SH-SY5Y (cell line): ENCODE measurements around the gene ARSB.

ENCODE experiments used
- GATA2 ChIP-seq: IDR thresholded peaks from 2 replicates; pipeline ENCODE4 v1.6.1; 2011; ENCODE audit warnings: mild to moderate bottlenecking, low read depth, low read length
- GATA3 ChIP-seq: IDR thresholded peaks from 2 replicates; pipeline ENCODE4 v1.6.1; 2011; ENCODE audit warnings: low read depth, mild to moderate bottlenecking, low read length, moderate library complexity

ARSB gene

DNA sequence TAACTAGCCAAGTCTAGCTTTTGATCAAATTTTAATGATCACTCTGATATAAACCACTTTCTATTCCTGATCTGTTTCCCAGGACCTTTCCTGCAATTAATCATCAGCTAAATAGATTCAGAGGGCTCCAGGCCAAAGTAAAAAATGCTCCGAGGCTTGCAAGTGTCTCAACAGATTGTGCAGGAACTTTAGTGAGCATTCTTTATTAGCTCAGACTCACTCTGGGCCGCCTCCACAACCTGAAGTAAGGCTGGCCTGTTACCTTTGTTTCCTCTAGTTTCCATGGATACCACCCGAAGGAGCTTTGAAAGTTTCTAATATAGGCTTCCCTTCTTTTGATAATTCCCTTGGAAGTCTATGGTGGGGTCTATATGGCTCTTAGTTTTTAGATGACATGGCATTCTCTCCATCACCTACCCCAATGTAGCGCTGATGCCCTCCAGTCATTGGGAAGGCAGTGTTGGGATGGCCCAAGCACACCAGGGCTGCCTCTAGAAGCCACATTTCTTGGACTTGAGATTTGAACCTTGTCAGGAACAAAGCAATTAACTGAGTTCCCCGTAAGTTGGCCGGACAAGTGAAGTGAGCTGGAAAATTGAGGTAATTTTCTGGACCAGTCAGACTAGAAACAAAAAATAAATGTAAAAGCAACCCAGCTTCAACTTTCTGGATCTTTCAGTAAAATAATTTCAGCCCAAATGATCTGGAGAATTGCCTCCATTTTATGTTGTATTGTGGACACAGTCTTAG, 238.9 kb downstream of the ARSB start:
- TF ChIP-seq GATA3 (no peak), GATA2 (no peak)

DNA sequence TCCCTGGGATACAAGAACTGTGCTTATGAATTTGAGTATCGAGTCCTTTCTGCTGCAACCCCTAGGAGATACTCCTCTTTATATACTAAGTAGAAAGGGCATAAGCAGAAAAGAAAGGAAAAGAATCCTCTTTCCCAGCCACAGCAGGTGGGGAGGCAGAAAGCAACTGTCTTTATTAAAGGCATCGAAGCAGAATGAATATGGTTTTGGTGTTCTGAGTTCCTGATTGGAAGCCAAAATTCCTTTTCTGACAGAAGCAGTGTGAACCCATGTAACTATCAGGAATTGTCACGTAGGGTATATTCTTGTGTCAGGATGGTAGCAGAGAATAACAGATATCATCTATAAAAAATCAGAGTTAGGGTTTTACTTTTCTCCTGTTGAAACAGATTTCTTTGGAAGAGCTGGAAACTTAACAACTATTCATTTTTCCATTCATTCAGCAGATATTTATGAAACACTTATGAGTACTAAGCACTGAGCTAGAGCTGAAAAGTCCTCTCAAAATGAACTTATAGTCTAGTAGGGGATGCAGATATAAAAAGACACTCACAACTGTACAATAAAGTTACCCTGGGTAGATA, 240.1 kb downstream of the ARSB start:
- TF ChIP-seq GATA3 (no peak), GATA2 (no peak)

DNA sequence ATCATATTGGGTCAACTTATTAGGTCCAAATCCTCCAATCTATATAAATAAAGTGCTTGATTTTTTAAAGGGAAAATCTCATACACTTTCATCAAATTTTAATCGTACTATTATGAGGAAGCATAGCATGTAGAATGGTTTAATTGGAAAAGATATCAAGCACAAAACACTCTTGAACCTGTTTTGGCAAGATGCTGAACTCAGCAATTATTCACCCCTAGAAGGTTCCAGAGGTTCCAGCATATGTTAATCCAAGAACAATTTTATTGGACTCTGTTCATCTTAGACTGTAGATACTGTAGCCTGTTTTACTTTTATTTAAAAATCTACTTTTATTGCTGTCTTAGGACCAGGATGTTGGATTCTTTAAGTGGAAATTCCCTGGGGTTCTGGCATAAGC, 244.1 kb downstream of the ARSB start:
- TF ChIP-seq GATA2 (no peak), GATA3 (no peak)

DNA sequence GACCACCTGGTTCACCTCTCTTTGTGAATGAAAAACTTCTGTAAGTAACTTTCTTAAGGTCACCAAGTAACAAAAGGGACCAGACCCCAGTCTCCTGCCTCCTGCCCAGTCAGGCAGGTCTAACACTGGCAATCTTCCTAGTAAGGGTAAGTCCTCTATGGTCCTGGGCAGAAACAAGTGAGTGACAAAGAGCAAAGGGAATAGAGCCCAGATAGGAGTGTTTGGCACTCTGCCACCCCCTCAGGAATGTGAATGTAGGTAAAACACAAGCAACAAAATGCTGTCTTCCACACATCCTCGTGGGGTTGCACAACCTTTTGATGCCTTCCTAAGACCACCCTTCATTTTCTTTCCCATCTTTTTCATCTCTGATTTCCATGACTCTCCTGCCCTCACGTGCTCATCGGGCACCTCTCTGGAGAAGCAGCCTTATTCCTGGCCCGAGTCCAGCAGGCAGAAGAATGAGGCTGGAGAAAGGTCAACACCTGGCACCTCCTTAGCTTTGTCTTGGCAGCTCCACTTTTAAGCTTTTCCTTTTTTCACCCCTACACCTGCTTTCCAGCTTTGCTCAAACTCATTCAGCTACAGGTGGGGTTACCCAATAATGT, 246.3 kb downstream of the ARSB start:
- TF ChIP-seq GATA2 (no peak), GATA3 (no peak)

DNA sequence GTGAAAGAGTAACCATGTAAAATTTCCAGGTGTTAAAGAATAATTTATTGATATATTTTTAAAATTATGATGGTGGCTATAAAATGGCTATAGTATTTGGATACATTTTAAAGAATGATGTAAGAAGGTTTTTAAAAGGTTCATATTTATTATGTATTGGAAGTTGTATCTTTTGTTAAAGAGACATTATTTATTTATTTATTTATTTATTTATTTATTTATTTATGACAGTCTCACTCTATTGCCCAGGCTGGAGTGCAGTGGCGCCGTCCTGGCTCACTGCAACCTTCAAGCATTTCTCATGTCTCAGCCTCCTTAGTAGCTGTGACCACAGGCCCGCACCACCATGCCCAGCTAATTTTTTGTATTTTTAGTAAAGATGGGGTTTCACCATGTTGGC, 247.0 kb downstream of the ARSB start:
- TF ChIP-seq GATA3 (no peak), GATA2 (no peak)

DNA sequence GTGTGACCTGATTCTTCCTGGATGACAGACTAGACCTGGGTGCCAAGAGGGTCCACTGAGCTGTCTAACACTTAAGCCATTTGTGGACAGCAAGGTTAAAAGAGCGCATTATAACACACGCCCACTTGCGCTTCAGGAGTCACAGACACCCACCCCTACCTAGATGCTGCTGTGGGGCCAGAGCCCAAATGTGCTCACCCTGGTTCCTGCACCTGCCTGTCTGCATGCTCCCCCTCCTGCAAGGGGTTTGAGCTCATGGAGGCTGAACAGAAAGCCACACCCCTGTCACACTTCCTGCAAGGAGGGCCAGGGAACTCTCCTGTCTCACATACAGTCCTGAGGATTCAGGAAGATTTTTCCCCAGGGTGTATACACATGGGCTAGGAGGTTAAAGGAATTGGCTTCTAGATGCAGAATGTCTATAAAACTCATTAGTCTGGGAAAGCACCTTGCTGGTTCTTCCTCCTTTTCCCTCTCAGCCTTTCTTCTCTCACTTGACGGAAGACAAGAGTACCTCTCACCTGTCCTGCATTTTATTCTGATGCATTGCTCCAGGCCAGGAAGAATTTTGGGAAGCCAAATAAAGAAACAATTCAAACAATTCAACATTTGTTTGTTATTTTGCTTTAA, 249.2 kb downstream of the ARSB start:
- TF ChIP-seq GATA3, result no peak
- TF ChIP-seq GATA2, result no peak

DNA sequence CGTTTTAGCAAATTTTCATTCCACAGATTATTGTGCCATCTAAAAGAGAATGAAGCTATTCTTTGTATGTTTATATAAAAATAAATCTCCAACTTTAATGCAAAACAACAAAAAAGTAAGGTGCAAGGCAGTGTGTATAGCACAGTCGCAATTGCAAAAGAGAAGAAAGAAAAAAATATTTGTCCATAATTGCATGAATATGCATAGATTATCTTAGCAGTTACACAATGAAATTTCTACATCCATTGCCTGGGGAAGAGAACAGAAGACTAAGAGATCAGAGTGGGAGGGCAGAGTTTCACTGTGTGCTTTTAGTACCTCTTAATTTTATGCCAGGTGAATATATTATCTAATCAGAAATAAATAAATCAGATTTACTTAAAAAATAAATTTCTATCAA, 250.2 kb downstream of the ARSB start:
- TF ChIP-seq GATA2 (no peak), GATA3 (no peak)

DNA sequence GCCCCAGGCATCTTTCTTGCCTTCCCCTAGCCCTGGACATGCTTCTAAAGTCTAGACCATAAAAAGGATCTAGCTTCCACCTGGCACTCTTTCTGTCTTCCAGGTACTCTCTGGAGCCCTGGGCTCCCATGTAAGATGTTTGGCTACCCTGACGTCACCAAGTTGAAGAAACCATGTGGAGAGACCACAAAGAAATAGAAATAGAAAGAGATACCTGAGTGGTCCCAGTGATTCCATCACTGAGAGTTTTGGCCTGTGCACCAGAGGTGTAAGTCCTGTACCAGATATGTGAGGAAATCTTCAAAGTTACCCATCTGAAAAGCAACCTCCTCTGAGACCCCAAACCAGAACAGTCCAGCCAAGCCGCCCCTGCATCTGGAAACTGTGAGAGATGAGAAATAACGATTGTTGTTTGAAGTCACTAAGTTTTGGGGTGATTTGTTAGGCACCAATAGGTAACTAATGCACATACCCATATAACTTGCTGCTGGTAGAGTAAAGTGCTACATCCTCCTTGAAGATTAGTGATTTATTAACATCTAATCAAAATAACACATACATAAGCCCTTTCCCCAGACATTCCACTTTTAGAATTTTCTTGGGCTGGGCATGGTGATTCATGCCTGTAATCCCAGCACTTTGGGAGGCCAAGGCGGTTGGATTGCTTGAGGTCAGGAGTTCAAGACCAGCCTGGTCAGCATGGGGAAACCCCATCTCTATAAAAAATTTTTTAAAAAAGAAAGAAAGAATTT, 250.8 kb downstream of the ARSB start:
- TF ChIP-seq GATA2 (no peak), GATA3 (no peak)

DNA sequence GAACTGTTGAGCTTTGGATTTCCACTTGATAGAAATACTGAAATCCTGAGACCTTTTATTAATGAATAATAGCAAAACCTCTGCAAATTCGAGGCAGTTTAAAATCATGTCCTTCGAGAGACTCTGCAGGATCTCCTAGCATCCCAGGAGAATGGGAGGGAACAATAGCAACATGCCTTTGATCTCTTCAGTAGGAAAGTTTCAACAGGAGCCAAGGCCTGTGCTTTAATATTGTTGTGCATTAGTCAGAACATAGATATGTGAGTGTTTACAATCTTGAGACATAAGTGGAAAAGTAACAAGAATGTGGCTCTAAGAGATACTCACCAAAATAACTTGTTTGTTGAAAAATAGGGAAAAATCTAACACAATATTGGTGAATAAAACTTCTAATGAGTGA, 253.2 kb downstream of the ARSB start:
- TF ChIP-seq GATA3, result no peak

DNA sequence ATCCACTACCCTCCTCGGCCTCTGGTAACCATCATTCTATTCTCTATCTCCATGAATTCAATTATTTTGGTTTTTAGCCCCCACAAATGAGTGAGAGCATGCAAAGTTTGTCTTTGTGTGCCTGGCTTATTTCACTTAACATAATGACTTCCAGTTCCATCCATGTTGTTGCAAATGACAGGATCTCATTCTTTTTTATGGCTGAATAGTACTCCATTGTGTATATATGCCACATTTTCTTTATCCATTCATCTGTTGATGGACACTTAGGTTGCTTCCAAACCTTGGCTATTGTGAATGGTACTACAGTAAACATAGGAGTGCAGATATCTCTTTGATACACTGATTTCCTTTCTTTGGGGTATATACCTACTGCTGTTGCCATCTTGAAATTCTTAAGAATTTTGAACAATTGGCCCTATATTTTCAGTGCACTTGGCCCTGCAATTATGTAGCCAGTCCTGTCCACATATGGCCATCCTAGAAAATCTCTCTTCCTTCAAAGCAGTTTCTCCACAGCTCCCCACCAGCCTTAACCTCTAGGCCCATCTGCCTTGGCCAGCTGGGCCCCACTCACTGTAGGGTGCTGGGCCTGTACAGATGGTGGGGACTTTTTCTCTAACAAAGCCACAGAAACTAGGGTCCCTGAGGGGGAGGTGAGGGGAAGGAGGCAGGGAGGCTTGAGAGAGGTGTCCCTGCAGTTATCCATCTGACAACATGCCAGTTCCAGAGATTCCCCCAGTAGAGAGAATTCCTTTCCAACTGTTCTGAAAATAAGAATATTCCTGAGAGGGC, 254.6 kb downstream of the ARSB start:
- no peak for TF ChIP-seq GATA3
- TF ChIP-seq GATA2, result no peak

DNA sequence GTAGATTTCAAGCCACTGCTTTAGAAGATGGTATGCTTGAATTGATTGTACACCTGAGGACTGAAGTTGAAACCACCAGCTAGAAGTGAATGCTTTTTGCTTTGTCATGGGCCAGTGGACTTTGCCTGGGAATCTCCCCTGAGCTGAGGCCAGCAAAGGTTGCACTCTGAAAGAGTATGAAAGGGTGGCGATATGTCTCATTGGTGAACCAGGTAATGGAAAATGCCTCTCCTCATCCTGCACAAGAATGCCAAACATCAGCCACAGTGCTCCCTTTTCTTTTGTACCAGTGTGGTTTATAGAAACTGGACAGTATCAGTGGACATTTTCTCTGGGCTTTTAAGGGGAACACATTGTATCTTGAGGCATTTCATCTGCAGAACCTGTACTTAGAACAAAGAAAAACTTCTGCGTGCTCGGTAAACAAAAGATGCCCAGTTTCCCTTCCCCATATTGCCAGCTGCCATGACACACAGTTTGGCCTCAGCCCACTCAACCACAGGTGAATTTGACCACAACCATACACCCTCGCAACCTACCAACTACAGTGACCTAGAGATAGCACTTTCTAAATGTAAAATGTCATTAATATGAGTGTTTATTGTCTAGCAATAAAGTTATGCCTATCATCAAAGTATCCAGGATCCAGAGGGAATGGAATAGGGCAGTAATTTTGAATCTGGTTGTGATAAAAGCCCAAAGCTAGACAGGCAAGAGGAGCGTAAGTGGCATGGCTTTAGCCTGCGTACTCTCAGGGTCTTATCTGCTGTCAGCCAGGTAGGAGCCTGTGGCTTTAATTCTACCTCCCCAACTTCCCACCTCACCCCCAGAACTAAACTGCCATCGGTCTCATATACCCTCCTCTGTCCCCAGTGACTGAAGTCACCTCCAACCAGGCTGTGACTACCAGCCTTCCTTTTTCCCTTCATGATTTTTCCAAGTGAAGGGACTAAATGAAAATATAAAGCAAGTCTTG, 257.0 kb downstream of the ARSB start:
- no peak for TF ChIP-seq GATA2
- no peak for TF ChIP-seq GATA3
